ELF-1 (cell line): Measurements from ENCODE around the gene EPOP.
A peak's percentile ranks its signal among the peaks of the same experiment; 100 is the strongest.

Experiments
- DNase-seq: peaks from one replicate; pipeline ENCODE4 v3.0.0-alpha.2; 2016; ENCODE audit warnings: low read depth, low spot score

Gene EPOP

GRCh38 chr17:38705803-38706504 is 31.2 kb upstream of the EPOP start:
- DNase-seq = peak; percentile 57

- DNase-seq = no peak
Observed at GRCh38 chr17:38705523-38705802, 30.7 kb upstream of the EPOP start.

- DNase-seq = peak; percentile 74
Observed at GRCh38 chr17:38704606-38705522, 30.1 kb upstream of the EPOP start, which contains the start of gene MLLT6. Gene MLLT6 (plus strand): TSS chr17:38705273. CDS start chr17:38705633, 360 bp downstream.

- DNase-seq = peak; percentile 98
Observed at GRCh38 chr17:38703742-38704605, 29.2 kb upstream of the EPOP start.

- DNase-seq = no peak
Observed at GRCh38 chr17:38702916-38703741, 28.4 kb upstream of the EPOP start.

GRCh38 chr17:38702166-38702915 is 27.6 kb upstream of the EPOP start:
- peak; percentile 77 for DNase-seq

- DNase-seq = peak; percentile 61
Observed at GRCh38 chr17:38701504-38702165, 26.9 kb upstream of the EPOP start.

GRCh38 chr17:38698760-38699159 is 24.0 kb upstream of the EPOP start:
- no peak for DNase-seq

GRCh38 chr17:38697061-38697820 is 22.5 kb upstream of the EPOP start:
- no peak for DNase-seq

GRCh38 chr17:38693700-38694329 is 19.1 kb upstream of the EPOP start:
- DNase-seq = no peak

GRCh38 chr17:38691154-38691553 is 16.4 kb upstream of the EPOP start:
- no peak for DNase-seq

GRCh38 chr17:38690386-38690785 is 15.6 kb upstream of the EPOP start:
- DNase-seq = no peak

GRCh38 chr17:38687286-38687685 is 12.5 kb upstream of the EPOP start:
- DNase-seq = no peak

- DNase-seq = no peak
Observed at GRCh38 chr17:38685491-38685890, 10.7 kb upstream of the EPOP start.

GRCh38 chr17:38681096-38681495 is 6.3 kb upstream of the EPOP start:
- no peak for DNase-seq

GRCh38 chr17:38677819-38678218 is 3.1 kb upstream of the EPOP start:
- no peak for DNase-seq

GRCh38 chr17:38676706-38677504 is 2.1 kb upstream of the EPOP start:
- peak; percentile 97 for DNase-seq
